Pancreas (tissue), 10 donors: ENCODE results near the gene DOK5. TPM values are rescaled to one million over a fixed set of nuclear protein-coding genes. Genes with fewer than 3 reads are reported as not detected.

Experiments used
- ATAC-seq, 4 donors: fragments of 200-7000 bp; cut with Tn5 transposase; one replicate each; pipeline versions ENCODE4 v1.8.0 to v1.9.1; 2020; ENCODE audit warnings: mild to moderate bottlenecking in 4 of 4, moderate library complexity in 4 of 4
- DNase-seq, 6 donors: peaks; one replicate each; pipeline ENCODE4 v3.0.0-alpha.2; 2020
- FAIRE-seq: peaks from 2 replicates; lab custom pipeline; 2012; peaks lifted over from hg19 to GRCh38; lab: Jason Lieb, UNC
- H3K27ac ChIP-seq, 4 donors: fragments of 200-600 bp; sonication (generic); 1 replicate in 3 of 4; 2 replicates in 1 of 4; pipeline versions ENCODE4 v1.5.0 to v1.8.0; 2020
- H3K27me3 ChIP-seq, 4 donors: fragments of 200-600 bp; one replicate each; pipeline ENCODE4 v1.8.0; 2021
- H3K36me3 ChIP-seq, 3 donors: fragments of 200-600 bp; sonication (generic) in 1 of 3; one replicate each; pipeline versions ENCODE4 v1.5.0 to v1.8.0; 2020 to 2021
- H3K4me1 ChIP-seq, 3 donors: fragments of 200-600 bp; one replicate each; pipeline ENCODE4 v1.8.0; 2021
- H3K4me3 ChIP-seq, 4 donors: fragments of 200-600 bp; sonication (generic) in 2 of 4; one replicate each; pipeline versions ENCODE4 v1.5.0 to v1.8.0; 2020 to 2021
- H3K9me3 ChIP-seq, 4 donors: fragments of 200-600 bp; one replicate each; pipeline ENCODE4 v1.8.0; 2021
- WGBS, 2 donors: extraction: QIAGEN DNeasy Blood & Tissue Kit; methylation state at CpG; one replicate each; pipeline ENCODE4 v1.1.7; 2013; 5-methylcytosine and 5-hydroxymethylcytosine counted together
- intact Hi-C, 3 donors: fragments of 100-400 bp; cut with DNase I; formaldehyde crosslinking; loops; one replicate each; pipeline versions ENCODE4 v1.11.1 to v1.14.2; 2022
- polyA plus RNA-seq, 2 donors: library from polyadenylated mRNA; stranded (reverse); fragments of 200-250 nt; gene quantifications; one replicate each; pipeline ENCODE4 v1.2.3, GENCODE V29; 2013
- total RNA-seq, 6 donors: library from RNA; stranded (reverse); fragmentation: NEBNext Ultra II Directional in 4 of 6; extraction: Animal tissue kit (Norgen Biotek cat#: 25700) in 4 of 6; gene quantifications; one replicate each; pipeline versions ENCODE4 v1.2.1 to v1.2.4, GENCODE V29; 2021 to 2023
- TF ChIP-seq, protein P1 (sequence below), 4 donors: fragments of 200-600 bp; sonication (generic) in 3 of 4; IDR thresholded peaks; one replicate each; pipeline versions ENCODE4 v1.5.0 to v1.8.0; 2021; ENCODE audit warnings: antibody characterized with exemption in 4 of 4
- donor health status: healthy with polysubstance abuse.
- donor health status: DM: no; HTN: no; CAD: no; lungs with moderate emphysema.
- donor health status: DM: no; HTN: no; CAD: no.
- donor health status: control.
- donor health status: control.
- donor health status: Bipolar disorder and iron deficiency.
- donor health status: DM: yes; HTN: yes; CAD: no.
- donor health status: DM: no; HTN: no; CAD: no.
- donor health status: DM: no; HTN: no; CAD: no.
- donor health status: DM: yes; HTN: yes; CAD: no.

DOK5 gene
- total and polyA plus RNA-seq, 8 donors = 0.24 to 1.2 (median 0.51) TPM

DNA sequence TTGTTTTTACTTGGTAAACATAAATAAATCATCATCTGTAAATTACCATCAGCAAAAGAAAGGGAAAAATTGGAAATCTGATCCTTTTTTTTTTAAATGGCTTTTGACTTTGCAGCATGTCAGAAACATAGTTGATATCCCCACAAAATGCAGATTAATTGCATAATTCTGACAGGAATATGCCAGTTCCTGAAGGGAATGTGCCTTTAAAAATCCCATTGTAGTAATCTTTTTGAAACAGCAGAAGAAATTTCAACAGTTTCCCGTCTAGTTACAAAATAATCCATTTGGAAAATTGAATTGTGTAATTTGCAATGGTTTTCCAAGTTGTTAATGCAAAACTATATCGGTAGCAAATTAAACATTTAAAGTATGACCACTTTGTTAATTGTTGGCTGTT is 95.2 kb downstream of the DOK5 start:
- intact Hi-C loops = no loop called here
- no peaks in the 10 kb centered on the region for H3K36me3 ChIP-seq
- WGBS, 2 donors = 41 to 54% methylated on average over 2 of the region's 2 CpGs
- FAIRE-seq (no peak), DNase-seq (no peak), ATAC-seq (no peak)
- TF ChIP-seq, protein P1, sequence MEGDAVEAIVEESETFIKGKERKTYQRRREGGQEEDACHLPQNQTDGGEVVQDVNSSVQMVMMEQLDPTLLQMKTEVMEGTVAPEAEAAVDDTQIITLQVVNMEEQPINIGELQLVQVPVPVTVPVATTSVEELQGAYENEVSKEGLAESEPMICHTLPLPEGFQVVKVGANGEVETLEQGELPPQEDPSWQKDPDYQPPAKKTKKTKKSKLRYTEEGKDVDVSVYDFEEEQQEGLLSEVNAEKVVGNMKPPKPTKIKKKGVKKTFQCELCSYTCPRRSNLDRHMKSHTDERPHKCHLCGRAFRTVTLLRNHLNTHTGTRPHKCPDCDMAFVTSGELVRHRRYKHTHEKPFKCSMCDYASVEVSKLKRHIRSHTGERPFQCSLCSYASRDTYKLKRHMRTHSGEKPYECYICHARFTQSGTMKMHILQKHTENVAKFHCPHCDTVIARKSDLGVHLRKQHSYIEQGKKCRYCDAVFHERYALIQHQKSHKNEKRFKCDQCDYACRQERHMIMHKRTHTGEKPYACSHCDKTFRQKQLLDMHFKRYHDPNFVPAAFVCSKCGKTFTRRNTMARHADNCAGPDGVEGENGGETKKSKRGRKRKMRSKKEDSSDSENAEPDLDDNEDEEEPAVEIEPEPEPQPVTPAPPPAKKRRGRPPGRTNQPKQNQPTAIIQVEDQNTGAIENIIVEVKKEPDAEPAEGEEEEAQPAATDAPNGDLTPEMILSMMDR (IDR thresholded peaks at IDR 0.05) = no peak
- no peaks in the 10 kb centered on the region for H3K9me3 ChIP-seq
- no peaks in the 10 kb centered on the region for H3K4me1 ChIP-seq
- no peaks in the 10 kb centered on the region for H3K27me3 ChIP-seq
- no peak overlapping the region for H3K4me3 ChIP-seq
- H3K27ac ChIP-seq = no peak overlapping the region

DNA sequence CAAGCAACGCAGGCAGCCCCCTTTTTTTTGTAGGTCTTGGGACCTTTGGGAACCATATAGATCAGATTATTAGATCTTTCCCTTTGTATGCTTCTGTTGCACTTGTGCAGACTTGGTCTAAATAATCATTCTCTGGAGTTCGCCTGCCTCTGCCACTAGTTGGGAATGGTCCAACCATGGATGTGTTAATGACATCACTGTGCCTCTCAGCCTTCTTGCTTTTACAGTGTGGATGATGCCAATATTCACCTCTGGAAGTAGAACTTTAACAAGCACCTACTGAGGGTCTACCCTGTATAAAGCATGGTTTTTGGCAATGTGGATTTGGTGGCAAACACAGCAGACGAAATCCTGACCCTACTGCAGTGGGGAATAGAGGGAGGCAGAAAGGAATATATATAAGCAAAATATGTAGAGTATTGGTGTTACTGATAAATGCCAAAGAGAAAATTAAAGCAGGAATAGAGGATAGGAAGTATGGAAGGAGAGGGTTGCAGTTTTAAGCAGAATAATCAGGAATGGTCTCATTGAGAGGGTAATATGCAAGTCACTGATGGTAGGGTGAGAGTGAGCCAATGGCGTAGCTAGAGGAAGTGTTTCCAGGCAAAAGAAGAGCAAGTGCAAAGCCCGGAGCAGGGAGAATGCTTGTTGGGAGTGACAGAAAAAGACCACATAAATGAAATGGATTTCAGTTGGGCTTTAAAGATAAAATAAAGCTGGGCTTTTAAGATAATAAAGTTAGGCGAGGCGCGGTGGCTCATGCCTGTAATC is 97.5 kb downstream of the DOK5 start:
- H3K9me3 ChIP-seq = no peaks in the 10 kb centered on the region
- H3K27ac ChIP-seq = no peak overlapping the region
- no peaks in the 10 kb centered on the region for H3K27me3 ChIP-seq
- WGBS, 2 donors = 82 to 93% methylated on average over 8 of the region's 8 CpGs
- no peak overlapping the region for H3K4me3 ChIP-seq
- intact Hi-C loops = no loop called here
- no peaks in the 10 kb centered on the region for H3K36me3 ChIP-seq
- FAIRE-seq (no peak), DNase-seq (no peak), ATAC-seq (no peak)
- TF ChIP-seq, protein P1 (IDR thresholded peaks at IDR 0.05) = no peak
- no peaks in the 10 kb centered on the region for H3K4me1 ChIP-seq

DNA sequence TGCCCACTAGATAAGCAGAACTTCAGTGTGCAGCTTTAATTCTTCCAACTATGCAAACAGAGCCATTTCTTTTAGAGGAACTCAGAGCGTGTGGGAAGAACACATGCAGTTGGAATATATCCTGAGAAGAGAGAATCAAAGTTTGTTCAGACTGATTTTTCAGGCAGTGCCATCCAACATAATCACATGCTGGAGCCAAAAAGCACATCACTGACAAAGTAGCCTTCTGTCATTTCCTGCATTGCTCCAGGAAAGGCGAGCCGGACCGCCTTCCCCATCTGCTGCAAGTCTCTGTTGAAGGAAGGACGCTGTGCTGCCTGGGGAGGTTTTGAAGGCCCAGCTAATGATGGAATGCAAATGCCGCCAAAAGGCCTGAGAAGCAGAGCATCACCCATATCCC is 98.4 kb downstream of the DOK5 start:
- H3K36me3 ChIP-seq = no peaks in the 10 kb centered on the region
- no peak for DNase-seq
- intact Hi-C loops = no loop called here
- H3K9me3 ChIP-seq = no peaks in the 10 kb centered on the region
- H3K27ac ChIP-seq = no peak overlapping the region
- no peak for FAIRE-seq
- H3K4me3 ChIP-seq = no peak overlapping the region
- no peak for ATAC-seq
- H3K4me1 ChIP-seq = no peaks in the 10 kb centered on the region
- WGBS, 2 donors = 81 to 91% methylated on average over 6 of the region's 6 CpGs
- TF ChIP-seq, protein P1 (IDR thresholded peaks at IDR 0.05) = no peak
- no peaks in the 10 kb centered on the region for H3K27me3 ChIP-seq

DNA sequence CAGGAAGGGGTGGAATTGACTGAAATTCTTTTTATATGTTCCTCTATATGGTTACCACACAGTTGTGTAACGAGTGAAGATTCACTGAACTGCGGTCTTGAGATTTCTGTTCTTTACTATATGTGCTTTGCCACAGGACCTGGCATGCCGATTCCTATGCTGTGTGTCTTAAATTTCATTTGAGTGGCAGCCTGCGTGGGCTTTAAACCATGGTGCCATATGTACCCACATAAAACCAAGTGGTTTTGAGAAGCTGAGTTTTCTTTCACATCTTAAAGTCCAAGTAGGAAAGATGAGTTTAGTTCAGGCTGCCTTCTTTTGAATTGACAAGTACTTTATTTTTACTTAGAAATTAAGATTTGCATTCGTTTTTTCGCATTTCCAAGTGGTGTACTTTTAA is 101.1 kb downstream of the DOK5 start:
- Histone ChIP-seq H3K4me1 (no peaks in the 10 kb centered on the region), H3K27ac (no peak overlapping the region), H3K4me3 (no peak overlapping the region), H3K9me3 (no peaks in the 10 kb centered on the region), H3K36me3 (no peaks in the 10 kb centered on the region), H3K27me3 (no peaks in the 10 kb centered on the region)
- DNase-seq = no peak
- 83 to 89% methylated on average over 6 of the region's 6 CpGs for WGBS, 2 donors
- no peak for ATAC-seq
- TF ChIP-seq, protein P1 (IDR thresholded peaks at IDR 0.05) = no peak
- no peak for FAIRE-seq
- intact Hi-C loops = no loop called here

DNA sequence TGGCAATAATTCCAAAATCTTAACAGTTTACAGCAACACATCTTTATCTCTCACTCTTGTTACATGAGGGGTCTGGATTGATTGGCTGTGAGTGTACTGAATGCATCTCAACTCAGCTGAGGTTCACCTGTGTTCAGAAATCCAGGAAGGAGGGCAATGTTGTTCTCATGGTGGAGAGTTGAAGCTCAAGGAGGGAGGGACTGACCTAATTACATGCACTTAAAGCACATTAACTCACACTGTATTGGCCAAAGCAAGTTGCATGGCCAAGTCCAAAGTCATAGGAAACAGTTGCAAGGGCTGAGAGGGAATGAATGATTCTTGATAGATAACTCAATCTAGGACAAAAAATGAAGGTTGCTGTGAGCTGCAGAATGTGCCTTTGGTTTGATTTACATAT is 102.2 kb downstream of the DOK5 start:
- Histone ChIP-seq H3K36me3 (no peaks in the 10 kb centered on the region), H3K27ac (no peak overlapping the region), H3K27me3 (no peaks in the 10 kb centered on the region), H3K4me1 (no peaks in the 10 kb centered on the region), H3K9me3 (no peaks in the 10 kb centered on the region), H3K4me3 (no peak overlapping the region)
- FAIRE-seq (no peak), DNase-seq (no peak), ATAC-seq (no peak)
- TF ChIP-seq, protein P1 (IDR thresholded peaks at IDR 0.05) = no peak
- intact Hi-C loops = no loop called here
